CD8-positive, alpha-beta memory T cell (primary cell): ENCODE measurements around the gene KCTD21. TPM values are rescaled to one million over a fixed set of nuclear protein-coding genes. Genes with fewer than 3 reads are reported as not detected.
"Not testable (repeated sequence)": the region's sequence is repeated elsewhere in the genome, so short reads cannot be mapped to it uniquely, and the experiment has no call there.

Experiments
- CTCF ChIA-PET: fragments of 350-600 bp; sonication (Branson Sonifier 250); formaldehyde crosslinking; loops from one replicate; lab custom pipeline; 2021; ENCODE audit warnings: antibody characterized with exemption; lab: Charles Lee
- POLR2A ChIA-PET: fragments of 350-600 bp; sonication (Branson Sonifier 250); formaldehyde crosslinking; loops from one replicate; lab custom pipeline; 2021; ENCODE audit warnings: antibody characterized with exemption; lab: Charles Lee
- DNase-seq, 5 donors: peaks; one replicate each; pipeline versions ENCODE4 v3.0.0 to v3.0.0-alpha.2; 2020 to 2022; ENCODE audit warnings: mixed read lengths in 1 of 5
- H3K27ac ChIP-seq: one replicate; pipeline ENCODE4 v1.7.0; 2013; ENCODE audit warnings: low read depth, mild to moderate bottlenecking, low read length, moderate library complexity
- H3K27me3 ChIP-seq: 2 replicates; pipeline ENCODE4 v1.7.0; 2013; ENCODE audit warnings: low read length, mild to moderate bottlenecking; ENCODE audit not compliant: insufficient read depth, poor library complexity, severe bottlenecking
- H3K36me3 ChIP-seq: 2 replicates; pipeline ENCODE4 v1.7.0; 2013; ENCODE audit warnings: mild to moderate bottlenecking, low read length, moderate library complexity; ENCODE audit not compliant: insufficient read depth
- H3K4me1 ChIP-seq: 2 replicates; pipeline ENCODE4 v1.7.0; 2013; ENCODE audit warnings: mild to moderate bottlenecking, low read length, moderate library complexity; ENCODE audit not compliant: insufficient read depth
- H3K4me3 ChIP-seq: 2 replicates; pipeline ENCODE4 v1.7.0; 2013; ENCODE audit warnings: mild to moderate bottlenecking, low read length
- H3K9me3 ChIP-seq: 2 replicates; pipeline ENCODE4 v1.7.0; 2013; ENCODE audit warnings: mild to moderate bottlenecking, low read length
- H3K27ac Mint-ChIP-seq, 8 donors: one replicate each; pipeline ENCODE4 v1.8.0; 2020 to 2021; ENCODE audit warnings: mixed read lengths in 8 of 8, mild to moderate bottlenecking in 6 of 8, inconsistent platforms in 3 of 8, moderate library complexity in 3 of 8
- H3K27me3 Mint-ChIP-seq, 2 donors: one replicate each; pipeline ENCODE4 v1.8.0; 2020 to 2021; ENCODE audit warnings: mixed read lengths in 2 of 2, mild to moderate bottlenecking in 1 of 2, moderate library complexity in 1 of 2
- H3K36me3 Mint-ChIP-seq, 3 donors: one replicate each; pipeline ENCODE4 v1.8.0; 2020 to 2021; ENCODE audit warnings: mixed read lengths in 3 of 3, inconsistent platforms in 1 of 3, mild to moderate bottlenecking in 1 of 3
- H3K4me1 Mint-ChIP-seq, 3 donors: one replicate each; pipeline ENCODE4 v1.8.0; 2020 to 2021; ENCODE audit warnings: mixed read lengths in 3 of 3, inconsistent platforms in 1 of 3, mild to moderate bottlenecking in 1 of 3
- H3K4me3 Mint-ChIP-seq, 7 donors: one replicate each; pipeline ENCODE4 v1.8.0; 2020 to 2021; ENCODE audit warnings: mixed read lengths in 7 of 7, mild to moderate bottlenecking in 6 of 7, moderate library complexity in 4 of 7, inconsistent platforms in 2 of 7
- H3K9me3 Mint-ChIP-seq, 5 donors: one replicate each; pipeline ENCODE4 v1.8.0; 2020 to 2022; ENCODE audit warnings: mixed read lengths in 5 of 5, mild to moderate bottlenecking in 3 of 5, moderate library complexity in 2 of 5, inconsistent platforms in 1 of 5
- polyA plus RNA-seq: library from polyadenylated mRNA; unstranded; fragments of 300-500 nt; fragmentation: Illumina TruSeq; gene quantifications from one replicate; pipeline ENCODE4 v1.2.3, GENCODE V29; 2021
- total RNA-seq, 2 experiments: library from RNA; stranded (reverse); gene quantifications; one replicate each; pipeline ENCODE4 v1.2.3, GENCODE V29; 2021

Gene KCTD21
- total and polyA plus RNA-seq, 3 experiments from 2014 or later: 3.3 to 4.9 (median 4.6) TPM

GRCh38 chr11:78228467-78228866, 40.0 kb upstream of the KCTD21 start:
- POLR2A ChIA-PET: no interaction called here
- H3K27ac ChIP-seq: no peak overlapping the region

DNA sequence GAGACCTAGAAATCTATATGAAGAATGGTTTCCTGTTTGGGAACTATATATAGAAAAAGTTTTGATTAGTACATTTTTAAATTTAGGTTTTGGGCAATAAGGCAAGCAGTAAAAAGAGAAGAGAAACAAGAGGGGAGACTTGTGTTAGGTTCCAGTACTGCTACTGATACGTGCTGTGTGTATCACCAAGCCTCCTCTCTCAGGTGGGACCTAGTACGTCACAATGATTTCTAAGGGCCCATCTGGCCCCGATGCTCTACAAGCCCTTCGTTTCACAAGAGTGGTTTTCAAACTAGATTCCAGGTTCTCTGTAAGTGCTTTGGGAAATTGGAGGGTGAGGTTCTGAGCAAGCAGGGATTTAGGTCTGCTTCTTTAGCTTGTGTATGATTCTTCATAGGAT, 39.5 kb upstream of the KCTD21 start:
- peaks cover 0 to 8% (median 1%) of the 10 kb centered on the region in 3 donors for H3K36me3 Mint-ChIP-seq
- Histone ChIP-seq H3K4me1 (no peaks in the 10 kb centered on the region), H3K9me3 (no peaks in the 10 kb centered on the region), H3K4me3 (no peak overlapping the region), H3K27me3 (no peaks in the 10 kb centered on the region), H3K27ac (no peak overlapping the region), H3K36me3 (no peaks in the 10 kb centered on the region)
- peak overlapping the region in 1 of 8 donors; percentile 17 for H3K27ac Mint-ChIP-seq
- no peaks in the 10 kb centered on the region for H3K4me1 Mint-ChIP-seq
- H3K27me3 Mint-ChIP-seq: no peaks in the 10 kb centered on the region
- H3K4me3 Mint-ChIP-seq: no peak overlapping the region
- DNase-seq: no peak
- H3K9me3 Mint-ChIP-seq: no peaks in the 10 kb centered on the region
- ChIA-PET POLR2A (no interaction called here), CTCF (interaction anchor here (0.8 to 1.3 kb wide), 3 partner anchors 19 to 337 kb away, joined by 3 to 8 read pairs (median 3); no protein-coding TSS in a partner anchor)

More at GRCh38 chr11:78228467-78228866, 40.0 kb upstream of the KCTD21 start:
- Mint-ChIP-seq H3K4me1 (no peaks in the 10 kb centered on the region), H3K36me3 (peaks cover 0 to 8% (median under 1%) of the 10 kb centered on the region in 3 donors), H3K27ac (peak overlapping the region in 1 of 8 donors; percentile 37), H3K9me3 (no peaks in the 10 kb centered on the region), H3K27me3 (no peaks in the 10 kb centered on the region), H3K4me3 (no peak overlapping the region)
- DNase-seq: no peak
- no peaks in the 10 kb centered on the region for H3K4me1 ChIP-seq
- no peak overlapping the region for H3K4me3 ChIP-seq
- no peaks in the 10 kb centered on the region for H3K36me3 ChIP-seq
- CTCF ChIA-PET: interaction anchor here (0.8 to 1.3 kb wide), 3 partner anchors 19 to 336 kb away, joined by 3 to 8 read pairs (median 3); no protein-coding TSS in a partner anchor
- no peaks in the 10 kb centered on the region for H3K9me3 ChIP-seq
- no peaks in the 10 kb centered on the region for H3K27me3 ChIP-seq

GRCh38 chr11:78226684-78227680, 38.6 kb upstream of the KCTD21 start:
- Histone ChIP-seq H3K36me3 (no peaks in the 10 kb centered on the region), H3K27me3 (no peaks in the 10 kb centered on the region), H3K4me1 (no peaks in the 10 kb centered on the region), H3K27ac (no peak overlapping the region), H3K9me3 (no peaks in the 10 kb centered on the region), H3K4me3 (no peak overlapping the region)
- no peak for DNase-seq
- Mint-ChIP-seq H3K4me1 (no peaks in the 10 kb centered on the region), H3K27me3 (no peaks in the 10 kb centered on the region), H3K9me3 (no peaks in the 10 kb centered on the region), H3K36me3 (peaks cover 0 to 10% (median 1%) of the 10 kb centered on the region in 3 donors), H3K27ac (no peak overlapping the region), H3K4me3 (no peak overlapping the region)
- ChIA-PET CTCF (interaction anchor here (1.3 kb wide), 1 partner anchor 338 kb away, joined by 8 read pairs; no protein-coding TSS in a partner anchor), POLR2A (no interaction called here)

DNA sequence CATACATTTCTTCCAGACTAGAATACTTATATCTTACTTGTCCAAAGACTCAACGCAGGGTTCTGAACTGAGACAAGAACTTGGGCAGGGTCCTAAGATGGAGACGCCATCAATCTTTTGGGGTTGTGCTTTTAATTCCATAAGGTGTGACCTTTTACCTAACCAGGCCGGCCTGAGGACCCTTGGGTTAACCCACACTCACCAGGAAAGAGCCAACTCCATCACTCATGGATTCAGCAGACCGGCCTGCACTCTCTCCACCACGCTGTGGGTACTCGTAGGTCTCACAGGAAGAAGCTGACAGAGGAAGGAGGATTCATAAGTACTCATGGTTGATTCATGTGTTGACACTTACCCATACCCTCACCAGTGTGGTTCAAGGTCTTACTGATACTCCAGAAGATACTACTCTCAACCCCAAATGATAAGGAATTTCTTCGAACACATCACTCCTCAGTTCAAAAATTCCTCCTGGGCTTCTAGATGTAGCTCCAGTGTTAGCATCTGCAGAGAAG, 36.5 kb upstream of the KCTD21 start:
- Histone ChIP-seq H3K9me3 (no peaks in the 10 kb centered on the region), H3K4me1 (no peaks in the 10 kb centered on the region), H3K27me3 (no peaks in the 10 kb centered on the region), H3K36me3 (no peaks in the 10 kb centered on the region), H3K4me3 (no peak overlapping the region), H3K27ac (no peak overlapping the region)
- Mint-ChIP-seq H3K27me3 (no peaks in the 10 kb centered on the region), H3K36me3 (peaks cover 0 to 25% (median 11%) of the 10 kb centered on the region in 3 donors), H3K4me3 (no peak overlapping the region), H3K27ac (peak overlapping the region in 1 of 8 donors; percentile 66), H3K4me1 (no peaks in the 10 kb centered on the region), H3K9me3 (no peaks in the 10 kb centered on the region)
- ChIA-PET CTCF (no interaction called here), POLR2A (no interaction called here)
- no peak for DNase-seq

GRCh38 chr11:78224506-78224905, 36.1 kb upstream of the KCTD21 start:
- H3K36me3 ChIP-seq: no peaks in the 10 kb centered on the region
- CTCF ChIA-PET: no interaction called here
- H3K9me3 ChIP-seq: no peaks in the 10 kb centered on the region
- POLR2A ChIA-PET: no interaction called here
- no peaks in the 10 kb centered on the region for H3K27me3 ChIP-seq
- no peak overlapping the region for H3K27ac ChIP-seq
- H3K4me3 ChIP-seq: no peak overlapping the region
- H3K27me3 Mint-ChIP-seq: no peaks in the 10 kb centered on the region
- no peaks in the 10 kb centered on the region for H3K4me1 ChIP-seq
- no peak overlapping the region for H3K4me3 Mint-ChIP-seq
- no peak for DNase-seq
- peaks cover 0 to 25% (median 11%) of the 10 kb centered on the region in 3 donors for H3K36me3 Mint-ChIP-seq
- no peaks in the 10 kb centered on the region for H3K4me1 Mint-ChIP-seq
- peak overlapping the region in 1 of 8 donors; percentile 68 for H3K27ac Mint-ChIP-seq
- no peaks in the 10 kb centered on the region for H3K9me3 Mint-ChIP-seq

GRCh38 chr11:78223320-78223954, 35.0 kb upstream of the KCTD21 start:
- Mint-ChIP-seq H3K36me3 (peaks cover 0 to 30% (median 12%) of the 10 kb centered on the region in 3 donors), H3K4me3 (no peak overlapping the region), H3K9me3 (no peaks in the 10 kb centered on the region), H3K27me3 (no peaks in the 10 kb centered on the region), H3K4me1 (no peaks in the 10 kb centered on the region), H3K27ac (peak overlapping the region in 2 of 8 donors; percentile 18 to 48)
- no peak for DNase-seq
- H3K9me3 ChIP-seq: no peaks in the 10 kb centered on the region
- H3K4me1 ChIP-seq: no peaks in the 10 kb centered on the region
- H3K36me3 ChIP-seq: no peaks in the 10 kb centered on the region
- ChIA-PET POLR2A (no interaction called here), CTCF (no interaction called here)
- H3K27me3 ChIP-seq: no peaks in the 10 kb centered on the region
- no peak overlapping the region for H3K27ac ChIP-seq
- no peak overlapping the region for H3K4me3 ChIP-seq

GRCh38 chr11:78222726-78223125, 34.3 kb upstream of the KCTD21 start:
- H3K4me1 ChIP-seq, CTCF ChIA-PET, H3K36me3 ChIP-seq, H3K4me3 Mint-ChIP-seq, H3K9me3 ChIP-seq, DNase-seq, H3K27ac ChIP-seq, H3K9me3 Mint-ChIP-seq, H3K4me1 Mint-ChIP-seq, H3K4me3 ChIP-seq, H3K27me3 ChIP-seq, H3K27me3 Mint-ChIP-seq, POLR2A ChIA-PET: not testable (repeated sequence)
- peaks cover 0 to 33% (median 13%) of the 10 kb centered on the region in 3 donors for H3K36me3 Mint-ChIP-seq
- peak overlapping the region in 1 of 8 donors; percentile 21 for H3K27ac Mint-ChIP-seq
